Measurements from ENCODE around the gene DCXR. TPM values are rescaled to one million over a fixed set of nuclear protein-coding genes. Genes with fewer than 3 reads are reported as not detected.

Gene DCXR
- total RNA-seq, 2 experiments from 2014 or later, result 132 to 147 TPM

GRCh38 chr17:82046903-82047302 is 9.4 kb upstream of the DCXR start:
- DNase-seq (ENCODE audit: low spot score), result no peak
- Histone ChIP-seq H3K4me2 (ENCODE audit: low read length) (no peak overlapping the region), H3K79me2 (ENCODE audit: insufficient read depth, low read depth, low read length) (no peaks in the 10 kb centered on the region), H4K20me1 (ENCODE audit: insufficient read depth, low read length) (no peaks in the 10 kb centered on the region), H2AFZ (ENCODE audit: low read length) (no peak overlapping the region), H3K4me1 (ENCODE audit: insufficient read depth, low read length, poor library complexity, severe bottlenecking) (peaks cover 11% of the 10 kb centered on the region), H3K9me3 (ENCODE audit: low read length) (no peaks in the 10 kb centered on the region), H3K4me3 (ENCODE audit: low read depth, low read length, poor library complexity, severe bottlenecking) (no peak overlapping the region), H3K27ac (ENCODE audit: low read depth, low read length, poor library complexity, severe bottlenecking) (no peak overlapping the region), H3K36me3 (ENCODE audit: insufficient read depth, low read length) (no peaks in the 10 kb centered on the region), H3K9me2 (ENCODE audit: insufficient read depth, low read length) (no peaks in the 10 kb centered on the region)
- no peak for TF ChIP-seq EZH2phosphoT487 (IDR thresholded peaks at IDR 0.05; ENCODE audit: borderline replicate concordance, low read depth, low read length)
- TF ChIP-seq, protein P1, sequence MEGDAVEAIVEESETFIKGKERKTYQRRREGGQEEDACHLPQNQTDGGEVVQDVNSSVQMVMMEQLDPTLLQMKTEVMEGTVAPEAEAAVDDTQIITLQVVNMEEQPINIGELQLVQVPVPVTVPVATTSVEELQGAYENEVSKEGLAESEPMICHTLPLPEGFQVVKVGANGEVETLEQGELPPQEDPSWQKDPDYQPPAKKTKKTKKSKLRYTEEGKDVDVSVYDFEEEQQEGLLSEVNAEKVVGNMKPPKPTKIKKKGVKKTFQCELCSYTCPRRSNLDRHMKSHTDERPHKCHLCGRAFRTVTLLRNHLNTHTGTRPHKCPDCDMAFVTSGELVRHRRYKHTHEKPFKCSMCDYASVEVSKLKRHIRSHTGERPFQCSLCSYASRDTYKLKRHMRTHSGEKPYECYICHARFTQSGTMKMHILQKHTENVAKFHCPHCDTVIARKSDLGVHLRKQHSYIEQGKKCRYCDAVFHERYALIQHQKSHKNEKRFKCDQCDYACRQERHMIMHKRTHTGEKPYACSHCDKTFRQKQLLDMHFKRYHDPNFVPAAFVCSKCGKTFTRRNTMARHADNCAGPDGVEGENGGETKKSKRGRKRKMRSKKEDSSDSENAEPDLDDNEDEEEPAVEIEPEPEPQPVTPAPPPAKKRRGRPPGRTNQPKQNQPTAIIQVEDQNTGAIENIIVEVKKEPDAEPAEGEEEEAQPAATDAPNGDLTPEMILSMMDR (conservative IDR thresholded peaks at IDR 0.05; ENCODE audit: low read length), result no peak
- BruUV-seq (replicated peaks), result no TSS peak
- intact Hi-C loops (cut with micrococcal nuclease; ENCODE audit: unreplicated experiment), result no loop called here
- CTCF ChIA-PET (ENCODE audit: unreplicated experiment), result no interaction called here
- POLR2A ChIA-PET, result interaction anchor here (1.5 kb wide), 1 partner anchor 10 kb away, joined by 4 read pairs; the partner anchor contains the start of gene DCXR

GRCh38 chr17:82045936-82046484 is 8.5 kb upstream of the DCXR start:
- ChIA-PET POLR2A (no interaction called here), CTCF (ENCODE audit: unreplicated experiment) (no interaction called here)
- Histone ChIP-seq H4K20me1 (ENCODE audit: insufficient read depth, low read length) (no peaks in the 10 kb centered on the region), H3K4me3 (ENCODE audit: low read depth, low read length, poor library complexity, severe bottlenecking) (no peak overlapping the region), H3K36me3 (ENCODE audit: insufficient read depth, low read length) (no peaks in the 10 kb centered on the region), H3K27ac (ENCODE audit: low read depth, low read length, poor library complexity, severe bottlenecking) (no peak overlapping the region), H3K79me2 (ENCODE audit: insufficient read depth, low read depth, low read length) (no peaks in the 10 kb centered on the region), H3K4me2 (ENCODE audit: low read length) (no peak overlapping the region), H3K4me1 (ENCODE audit: insufficient read depth, low read length, poor library complexity, severe bottlenecking) (peaks cover 10% of the 10 kb centered on the region), H3K9me2 (ENCODE audit: insufficient read depth, low read length) (no peaks in the 10 kb centered on the region), H2AFZ (ENCODE audit: low read length) (no peak overlapping the region), H3K9me3 (ENCODE audit: low read length) (no peaks in the 10 kb centered on the region)
- no TSS peak for BruUV-seq (replicated peaks)
- no peak for TF ChIP-seq EZH2phosphoT487 (IDR thresholded peaks at IDR 0.05; ENCODE audit: borderline replicate concordance, low read depth, low read length)
- TF ChIP-seq, protein P1 (conservative IDR thresholded peaks at IDR 0.05; ENCODE audit: low read length), result no peak
- intact Hi-C loops (cut with micrococcal nuclease; ENCODE audit: unreplicated experiment), result no loop called here
- DNase-seq (ENCODE audit: low spot score), result no peak

DNA sequence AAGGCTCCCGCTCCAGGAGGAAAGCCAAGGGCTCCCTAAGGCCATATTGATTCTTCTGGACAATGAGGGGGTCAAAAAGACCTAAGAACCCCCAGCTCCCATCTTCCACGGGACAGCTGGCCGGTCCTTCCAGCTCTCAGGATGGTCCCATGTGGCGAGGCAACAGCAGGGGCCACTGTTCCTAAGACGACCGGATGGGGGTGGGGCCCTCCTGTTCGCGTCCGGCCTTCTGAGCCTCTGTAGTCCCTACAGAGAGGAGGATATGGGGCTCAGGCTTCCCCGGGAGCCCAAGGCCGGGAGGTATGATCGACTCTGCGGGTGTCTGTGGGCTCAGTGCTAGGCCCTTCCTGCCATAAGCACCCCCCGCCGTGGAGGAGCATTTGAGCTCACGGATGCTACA is 6.0 kb upstream of the DCXR start:
- no peak overlapping the region for H3K27ac ChIP-seq (ENCODE audit: low read depth, low read length, poor library complexity, severe bottlenecking)
- H3K9me3 ChIP-seq (ENCODE audit: low read length), result no peaks in the 10 kb centered on the region
- no peaks in the 10 kb centered on the region for H3K79me2 ChIP-seq (ENCODE audit: insufficient read depth, low read depth, low read length)
- TF ChIP-seq, protein P1 (conservative IDR thresholded peaks at IDR 0.05; ENCODE audit: low read length), result no peak
- no peak for TF ChIP-seq EZH2phosphoT487 (IDR thresholded peaks at IDR 0.05; ENCODE audit: borderline replicate concordance, low read depth, low read length)
- ChIA-PET POLR2A (no interaction called here), CTCF (ENCODE audit: unreplicated experiment) (no interaction called here)
- no peak overlapping the region for H3K4me3 ChIP-seq (ENCODE audit: low read depth, low read length, poor library complexity, severe bottlenecking)
- H2AFZ ChIP-seq (ENCODE audit: low read length), result no peak overlapping the region
- H3K4me1 ChIP-seq (ENCODE audit: insufficient read depth, low read length, poor library complexity, severe bottlenecking), result peaks cover 6% of the 10 kb centered on the region
- no peak for DNase-seq (ENCODE audit: low spot score)
- H4K20me1 ChIP-seq (ENCODE audit: insufficient read depth, low read length), result no peaks in the 10 kb centered on the region
- H3K9me2 ChIP-seq (ENCODE audit: insufficient read depth, low read length), result no peaks in the 10 kb centered on the region
- H3K36me3 ChIP-seq (ENCODE audit: insufficient read depth, low read length), result no peaks in the 10 kb centered on the region
- no peak overlapping the region for H3K4me2 ChIP-seq (ENCODE audit: low read length)
- intact Hi-C loops (cut with micrococcal nuclease; ENCODE audit: unreplicated experiment), result no loop called here
- BruUV-seq (replicated peaks), result no TSS peak

Measured in OCI-LY7 (cell line).